Omental fat pad (tissue), 4 donors: Measurements from ENCODE around the gene COPS2. TPM values are rescaled to one million over a fixed set of nuclear protein-coding genes. Genes with fewer than 3 reads are reported as not detected.

Experiments used
- ATAC-seq: fragments of 150-250 bp; one replicate; pipeline ENCODE4 v1.9.1; 2016; ENCODE audit warnings: mild to moderate bottlenecking, moderate library complexity; ENCODE audit not compliant: low FRiP score
- DNase-seq: peaks from one replicate; pipeline ENCODE4 v3.0.0-alpha.2; 2019; ENCODE audit warnings: low spot score
- CTCF ChIP-seq, 3 donors: fragments of 450-650 bp; IDR thresholded peaks; one replicate each; pipeline ENCODE4 v1.5.1; 2016 to 2017; ENCODE audit warnings: antibody characterized with exemption in 3 of 3, mild to moderate bottlenecking in 3 of 3, moderate library complexity in 2 of 3
- total RNA-seq, 4 donors: library from RNA; depleted of rRNA; stranded (reverse); fragments of >200 nt; gene quantifications; one replicate each; pipeline ENCODE4 v1.1.0, GENCODE V29; 2016

Gene COPS2
- total RNA-seq, 4 donors from 2014 or later: 58.8 to 70.5 (median 60.4) TPM

GRCh38 chr15:49124371-49124770 is 31.0 kb downstream of the COPS2 start:
- no peak for DNase-seq
- no peak for ATAC-seq
- no peak for TF ChIP-seq CTCF (IDR thresholded peaks at IDR 0.05)

DNA sequence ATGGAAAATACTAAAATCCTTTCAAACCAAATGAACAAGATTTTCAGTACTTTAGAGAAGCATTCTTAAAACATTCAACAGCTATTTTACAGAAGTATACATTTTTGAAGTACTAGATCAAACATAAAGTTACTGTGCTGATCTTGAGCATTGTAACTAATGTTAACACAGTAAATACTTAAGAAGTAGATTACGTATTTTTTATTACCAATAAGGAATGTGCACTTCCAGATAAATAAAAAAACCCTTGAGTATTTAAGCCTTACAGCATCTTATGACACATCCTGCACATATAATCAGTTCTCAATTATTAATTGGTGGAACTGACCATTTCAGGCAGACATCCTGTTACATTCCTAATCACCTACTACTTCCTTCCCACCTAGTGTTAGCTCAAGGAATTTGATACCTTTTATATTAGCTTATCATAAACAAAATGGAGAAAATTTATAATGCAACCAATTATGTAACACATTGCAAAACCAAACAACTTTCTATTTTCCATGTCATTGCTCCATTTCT is 32.8 kb downstream of the COPS2 start:
- TF ChIP-seq CTCF (IDR thresholded peaks at IDR 0.05): no peak
- DNase-seq (no peak), ATAC-seq (no peak)

DNA sequence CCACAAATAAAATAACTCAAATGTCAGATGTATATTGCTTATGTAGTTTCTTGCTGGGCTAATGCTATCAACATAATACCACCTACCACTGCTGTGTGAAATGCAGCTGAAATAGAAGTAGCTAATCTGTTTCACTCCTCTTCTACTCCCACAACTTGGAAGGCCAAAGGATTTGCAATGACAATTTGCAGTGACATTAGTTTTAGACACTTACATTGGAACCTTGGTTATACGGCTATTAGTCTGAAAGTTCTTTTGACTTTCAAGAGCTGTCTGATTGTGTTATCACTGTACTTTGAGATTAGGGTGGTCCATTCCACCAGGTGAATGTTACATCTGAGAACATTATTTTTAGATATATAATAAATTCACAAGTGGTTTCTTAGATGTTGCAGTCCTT is 33.5 kb downstream of the COPS2 start:
- no peak for ATAC-seq
- TF ChIP-seq CTCF (IDR thresholded peaks at IDR 0.05): no peak
- DNase-seq: no peak

GRCh38 chr15:49120832-49121231 is 34.6 kb downstream of the COPS2 start:
- ATAC-seq (no peak), DNase-seq (no peak)
- TF ChIP-seq CTCF (IDR thresholded peaks at IDR 0.05): no peak

DNA sequence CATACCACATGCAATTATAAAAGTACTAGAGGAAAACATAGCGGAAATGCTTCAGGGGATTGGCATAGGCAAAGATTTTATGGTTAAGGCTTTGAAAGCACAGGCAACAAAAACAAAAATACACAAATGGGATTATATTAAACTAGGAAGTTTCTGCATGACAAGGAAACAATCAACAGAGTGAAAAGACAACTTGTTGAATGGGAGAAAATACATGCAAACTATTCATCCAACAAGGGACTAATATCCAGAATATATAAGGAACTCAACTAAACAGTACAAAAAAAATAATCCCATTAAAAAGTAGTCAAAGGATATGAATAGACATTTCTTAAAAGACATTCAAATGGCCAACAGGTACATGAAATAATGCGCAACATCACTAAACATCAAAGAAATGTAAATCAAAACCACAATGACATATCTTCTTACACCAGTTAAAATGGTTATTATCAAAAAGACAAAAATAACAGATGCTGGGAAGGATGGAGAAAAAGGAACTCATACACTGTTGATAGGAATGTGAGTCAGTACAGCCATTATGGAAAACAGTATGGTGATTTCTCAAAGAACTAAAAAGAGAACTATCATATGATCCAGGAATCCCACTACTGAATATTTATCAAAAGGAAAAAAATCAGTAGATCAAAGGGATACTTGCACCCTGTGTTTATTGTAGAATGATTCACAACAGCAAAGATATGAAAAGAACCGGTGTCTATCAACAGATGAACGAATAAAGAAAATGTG is 39.1 kb downstream of the COPS2 start:
- DNase-seq: no peak
- TF ChIP-seq CTCF (IDR thresholded peaks at IDR 0.05): no peak
- no peak for ATAC-seq

GRCh38 chr15:49115062-49115461 is 40.3 kb downstream of the COPS2 start:
- no peak for TF ChIP-seq CTCF (IDR thresholded peaks at IDR 0.05)
- ATAC-seq: no peak
- no peak for DNase-seq
